Activated CD4-positive, alpha-beta T cell treated with anti-CD3 and anti-CD28 coated beads, Interleukin-2, amount 10 ng/mL, durations not matched to agents 7 days and 5 days (primary cell): ENCODE data around the gene RDH8. TPM values are rescaled to one million over a fixed set of nuclear protein-coding genes. Genes with fewer than 3 reads are reported as not detected.
"Not testable (repeated sequence)": the region's sequence is repeated elsewhere in the genome, so short reads cannot be mapped to it uniquely, and the experiment has no call there.

Experiments used
- CTCF ChIA-PET: fragments of 350-600 bp; sonication (Branson Sonifier 250); formaldehyde crosslinking; loops from one replicate; lab custom pipeline; 2021; ENCODE audit warnings: antibody characterized with exemption; lab: Charles Lee
- POLR2A ChIA-PET: fragments of 350-600 bp; sonication (Branson Sonifier 250); formaldehyde crosslinking; loops from one replicate; lab custom pipeline; 2021; ENCODE audit warnings: antibody characterized with exemption; lab: Charles Lee
- DNase-seq: peaks from one replicate; pipeline ENCODE4 v3.0.0-alpha.2; 2020
- H3K27ac Mint-ChIP-seq: one replicate; pipeline ENCODE4 v1.8.0; 2021; ENCODE audit warnings: mild to moderate bottlenecking, moderate library complexity, mixed read lengths
- H3K27me3 Mint-ChIP-seq: one replicate; pipeline ENCODE4 v1.8.0; 2021; ENCODE audit warnings: mixed read lengths
- H3K36me3 Mint-ChIP-seq: one replicate; pipeline ENCODE4 v1.8.0; 2021; ENCODE audit warnings: low read depth, mixed read lengths
- H3K4me1 Mint-ChIP-seq: one replicate; pipeline ENCODE4 v1.8.0; 2021; ENCODE audit warnings: mixed read lengths
- H3K4me3 Mint-ChIP-seq: one replicate; pipeline ENCODE4 v1.8.0; 2021; ENCODE audit warnings: mild to moderate bottlenecking, moderate library complexity, mixed read lengths
- H3K9me3 Mint-ChIP-seq: one replicate; pipeline ENCODE4 v1.8.0; 2021; ENCODE audit warnings: mixed read lengths
- total RNA-seq, 2 experiments: library from RNA; stranded (reverse); gene quantifications; one replicate each; pipeline ENCODE4 v1.2.3, GENCODE V29; 2021

Gene RDH8
- total RNA-seq, 2 experiments from 2014 or later, result not detected

DNA sequence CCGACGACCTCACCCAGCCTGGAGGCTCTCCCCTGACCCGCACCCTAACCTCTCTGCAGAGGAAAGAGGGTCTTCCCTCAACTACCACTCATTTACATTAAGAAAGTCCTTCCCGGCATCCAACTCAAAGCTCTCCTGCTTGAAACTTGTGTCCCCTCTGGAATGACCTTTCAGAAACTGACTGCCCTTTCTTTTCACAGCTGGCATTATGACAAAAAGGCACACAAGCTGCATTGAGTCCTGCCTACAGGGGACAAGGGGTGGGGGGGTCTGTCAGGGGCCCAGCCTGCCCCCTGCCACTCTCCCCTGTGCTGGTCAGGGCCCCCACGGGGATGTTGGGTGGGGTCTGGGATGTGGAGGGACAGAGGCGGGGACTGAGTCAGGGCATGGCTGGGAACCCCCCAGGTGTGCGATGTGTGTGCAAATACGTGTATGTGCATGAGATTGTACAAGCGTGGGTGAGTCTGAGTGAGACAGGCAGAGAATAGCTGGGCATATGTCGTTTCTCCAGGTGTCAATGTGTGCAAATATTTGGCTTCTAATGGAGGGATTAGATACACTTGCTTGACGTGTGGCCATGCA, 5.0 kb upstream of the RDH8 start:
- DNase-seq, result no peak
- Mint-ChIP-seq H3K36me3 (no peaks in the 10 kb centered on the region), H3K4me3 (no peak overlapping the region), H3K27ac (no peak overlapping the region), H3K27me3 (peaks cover 42% of the 10 kb centered on the region), H3K4me1 (peaks cover 16% of the 10 kb centered on the region), H3K9me3 (no peaks in the 10 kb centered on the region)
- ChIA-PET POLR2A (no interaction called here), CTCF (interaction anchor here (0.6 to 1.0 kb wide), 2 partner anchors 8 to 119 kb away, joined by 3 to 4 read pairs; no protein-coding TSS in a partner anchor)

DNA sequence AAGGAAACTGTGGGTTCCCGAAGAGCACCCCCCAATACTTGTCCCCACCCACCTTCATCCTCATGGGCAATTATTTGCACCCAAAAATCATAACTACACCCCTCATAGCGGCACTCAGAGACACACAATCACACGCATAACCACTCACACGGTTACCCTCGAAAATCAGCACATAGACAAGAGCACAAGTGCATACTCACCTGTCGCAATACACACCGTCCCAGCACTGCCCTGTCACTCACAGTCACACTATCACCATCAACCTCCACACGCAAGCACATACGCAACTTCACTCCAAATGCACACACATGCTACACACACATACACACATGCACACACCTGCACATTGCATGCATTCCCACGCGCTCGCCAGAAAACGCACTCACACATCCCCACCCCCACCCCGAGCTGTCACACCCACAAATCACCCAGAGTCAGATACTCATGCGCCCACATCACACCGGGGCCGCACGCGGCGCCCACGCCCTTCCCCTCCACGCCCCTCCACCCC, 3.5 kb upstream of the RDH8 start:
- POLR2A ChIA-PET, result no interaction called here
- Mint-ChIP-seq H3K4me3 (no peak overlapping the region), H3K36me3 (no peaks in the 10 kb centered on the region), H3K4me1 (peaks cover 10% of the 10 kb centered on the region), H3K27ac (no peak overlapping the region), H3K27me3 (peaks cover 46% of the 10 kb centered on the region), H3K9me3 (no peaks in the 10 kb centered on the region)
- no peak for DNase-seq
- CTCF ChIA-PET, result interaction anchor here (1.0 kb wide), 2 partner anchors 10 to 18 kb away, joined by 3 read pairs; no protein-coding TSS in a partner anchor

DNA sequence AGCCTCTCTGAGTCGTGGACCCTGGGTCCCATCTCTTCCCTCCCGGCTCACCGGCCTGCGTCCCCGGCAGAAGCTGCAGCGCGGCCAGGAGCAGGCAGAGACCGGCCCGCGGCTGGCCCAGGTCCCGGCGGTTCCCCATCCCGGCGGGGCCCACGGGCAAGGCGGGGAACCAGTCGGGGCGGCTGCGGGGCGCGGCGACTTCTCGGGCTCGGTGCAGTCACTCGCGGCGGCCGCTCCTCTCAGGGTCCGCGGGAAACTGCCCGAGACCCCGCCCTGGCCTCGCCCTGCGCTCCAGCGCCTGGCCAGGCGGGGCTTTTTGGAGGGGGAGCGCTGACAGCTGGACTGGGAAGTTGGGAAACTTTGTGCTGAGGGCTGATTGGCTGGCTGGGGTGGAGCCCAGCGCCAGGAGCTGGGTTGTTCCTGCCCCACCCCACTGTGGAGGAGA, 3.0 kb upstream of the RDH8 start, which contains the start of gene COL5A3:
TSS of gene COL5A3 (minus strand) at position 258 of the 445 bp plus-strand sequence. CDS start at position 139, 119 bp downstream.
- peaks cover 46% of the 10 kb centered on the region for H3K27me3 Mint-ChIP-seq
- POLR2A ChIA-PET, result no interaction called here
- H3K4me1 Mint-ChIP-seq, result peaks cover 9% of the 10 kb centered on the region
- no peaks in the 10 kb centered on the region for H3K36me3 Mint-ChIP-seq
- no peak for DNase-seq
- H3K9me3 Mint-ChIP-seq, result no peaks in the 10 kb centered on the region
- H3K4me3 Mint-ChIP-seq, result no peak within 1 kb of the TSS
- CTCF ChIA-PET, result interaction anchor here (1.0 kb wide), 2 partner anchors 10 to 17 kb away, joined by 3 read pairs; no protein-coding TSS in a partner anchor
- no peak within 1 kb of the TSS for H3K27ac Mint-ChIP-seq

DNA sequence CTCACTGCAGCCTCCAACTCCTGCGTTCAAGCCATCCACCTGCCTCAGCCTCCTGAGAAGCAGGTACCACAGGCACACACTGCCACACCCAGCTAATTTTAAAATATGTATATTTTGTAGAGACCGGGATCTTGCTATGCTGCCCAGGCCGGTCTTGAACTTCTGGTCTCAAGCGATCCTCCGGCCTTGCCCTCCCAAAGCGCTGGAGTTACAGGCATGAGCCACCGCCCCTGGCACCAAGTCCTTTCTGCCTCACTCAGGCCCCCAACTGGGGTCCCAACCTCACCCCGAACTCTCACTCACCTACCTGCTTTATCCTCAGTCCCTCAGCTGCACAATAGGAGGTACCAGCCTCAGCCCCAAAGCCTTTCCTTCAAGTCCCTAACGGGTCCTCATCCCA, 2.3 kb upstream of the RDH8 start:
- ChIA-PET CTCF (interaction anchor here (0.6 to 1.0 kb wide), 3 partner anchors 11 to 1062 kb away, joined by 3 read pairs; no protein-coding TSS in a partner anchor), POLR2A (no interaction called here)
- H3K27me3 Mint-ChIP-seq, result peaks cover 46% of the 10 kb centered on the region
- no peak for DNase-seq
- peaks cover 9% of the 10 kb centered on the region for H3K4me1 Mint-ChIP-seq
- H3K27ac Mint-ChIP-seq, result no peak overlapping the region
- no peak overlapping the region for H3K4me3 Mint-ChIP-seq
- H3K9me3 Mint-ChIP-seq, result no peaks in the 10 kb centered on the region
- H3K36me3 Mint-ChIP-seq, result no peaks in the 10 kb centered on the region

DNA sequence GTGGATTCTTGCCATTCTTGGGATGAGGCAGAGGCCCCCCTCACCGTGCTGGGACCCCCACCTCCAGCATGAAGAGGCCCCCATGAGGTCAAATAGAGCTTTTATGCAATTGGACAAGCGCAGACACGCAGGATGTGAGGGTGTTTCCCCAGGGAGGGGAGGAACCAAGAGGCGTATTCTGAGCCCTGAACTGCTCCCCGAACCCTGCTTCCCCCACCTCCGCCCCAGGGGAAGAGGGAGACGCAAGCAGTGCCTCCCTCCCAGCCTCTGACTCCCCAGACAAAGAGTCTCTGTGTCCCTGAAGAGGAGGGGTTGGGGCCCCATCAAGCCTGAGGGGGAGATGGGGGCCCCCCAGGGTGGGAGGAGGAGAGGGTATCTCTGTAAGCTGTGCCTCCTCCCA, 1.3 kb upstream of the RDH8 start:
- CTCF ChIA-PET, result no interaction called here
- H3K27ac Mint-ChIP-seq, result no peak overlapping the region
- no peak for DNase-seq
- no peaks in the 10 kb centered on the region for H3K36me3 Mint-ChIP-seq
- no peak overlapping the region for H3K4me3 Mint-ChIP-seq
- H3K4me1 Mint-ChIP-seq, result peaks cover 6% of the 10 kb centered on the region
- H3K9me3 Mint-ChIP-seq, result no peaks in the 10 kb centered on the region
- POLR2A ChIA-PET, result no interaction called here
- H3K27me3 Mint-ChIP-seq, result peaks cover 45% of the 10 kb centered on the region

DNA sequence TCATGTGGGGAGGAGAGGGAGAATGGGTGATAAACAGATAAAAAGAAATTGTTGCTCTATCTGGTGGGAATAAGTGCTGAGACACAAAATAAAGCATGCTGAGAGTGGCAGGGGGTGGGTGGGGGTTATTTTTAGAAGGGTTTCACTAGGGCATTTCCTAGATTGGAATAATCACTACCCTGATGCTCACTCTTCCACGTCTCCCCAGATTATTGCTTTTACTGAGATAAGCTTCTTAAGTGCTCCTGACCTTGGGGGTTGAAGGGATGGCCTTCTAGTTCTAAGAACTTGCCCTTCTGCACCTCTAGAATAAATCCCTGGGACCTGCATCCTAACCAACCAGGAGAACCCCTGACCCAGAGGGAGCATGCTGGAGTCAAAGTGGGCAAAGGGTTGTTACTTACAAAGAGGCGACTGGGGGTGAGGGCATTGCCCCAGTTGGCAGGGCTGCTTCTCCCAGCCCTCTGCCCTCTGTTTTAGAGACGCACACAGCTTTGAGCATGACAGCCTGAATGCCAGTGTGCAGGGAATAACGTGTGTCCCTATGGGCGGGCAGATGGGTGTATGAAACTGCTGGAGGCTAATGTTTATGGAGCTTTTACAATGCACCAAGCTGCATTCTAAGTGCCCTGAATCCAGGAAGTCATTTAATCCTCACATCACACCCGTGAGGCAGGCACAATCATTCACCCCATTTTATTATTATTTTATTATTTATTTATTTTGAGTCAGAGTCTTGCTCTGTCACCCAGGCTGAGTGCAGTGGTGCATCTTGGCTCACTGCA, 743 bp downstream of the RDH8 start:
- no peak for DNase-seq
- no peaks in the 10 kb centered on the region for H3K9me3 Mint-ChIP-seq
- CTCF ChIA-PET, result interaction anchor here (0.6 kb wide), 1 partner anchor 26 kb away, joined by 4 read pairs; no protein-coding TSS in a partner anchor
- H3K27ac Mint-ChIP-seq, result no peak overlapping the region
- POLR2A ChIA-PET, result no interaction called here
- no peaks in the 10 kb centered on the region for H3K36me3 Mint-ChIP-seq
- no peak overlapping the region for H3K4me3 Mint-ChIP-seq
- peaks cover 28% of the 10 kb centered on the region for H3K27me3 Mint-ChIP-seq
- peaks cover 4% of the 10 kb centered on the region for H3K4me1 Mint-ChIP-seq

DNA sequence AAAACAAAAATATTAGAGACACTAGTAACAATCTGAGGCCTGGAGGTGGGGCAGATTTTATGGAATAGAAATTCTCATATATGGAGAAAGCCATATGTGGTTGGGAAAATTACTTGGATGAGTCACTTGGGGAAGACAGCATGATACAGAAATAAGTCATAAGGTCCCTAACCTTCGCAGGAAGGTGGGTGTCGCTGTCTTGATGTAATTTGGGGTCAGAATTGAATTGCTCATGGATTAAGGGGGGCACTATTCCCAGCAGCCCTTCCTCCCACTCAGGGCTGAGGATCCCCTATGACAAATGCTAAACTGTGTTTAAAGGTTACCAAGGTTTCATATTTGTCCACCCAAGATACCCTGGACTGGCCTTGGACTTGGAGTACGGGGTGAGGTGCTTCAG, 5.0 kb downstream of the RDH8 start:
- CTCF ChIA-PET, result no interaction called here
- Mint-ChIP-seq H3K27me3 (peaks cover 4% of the 10 kb centered on the region), H3K27ac (no peak overlapping the region), H3K4me3 (no peak overlapping the region), H3K9me3 (no peaks in the 10 kb centered on the region), H3K36me3 (no peaks in the 10 kb centered on the region), H3K4me1 (no peaks in the 10 kb centered on the region)
- POLR2A ChIA-PET, result no interaction called here
- DNase-seq, result no peak

DNA sequence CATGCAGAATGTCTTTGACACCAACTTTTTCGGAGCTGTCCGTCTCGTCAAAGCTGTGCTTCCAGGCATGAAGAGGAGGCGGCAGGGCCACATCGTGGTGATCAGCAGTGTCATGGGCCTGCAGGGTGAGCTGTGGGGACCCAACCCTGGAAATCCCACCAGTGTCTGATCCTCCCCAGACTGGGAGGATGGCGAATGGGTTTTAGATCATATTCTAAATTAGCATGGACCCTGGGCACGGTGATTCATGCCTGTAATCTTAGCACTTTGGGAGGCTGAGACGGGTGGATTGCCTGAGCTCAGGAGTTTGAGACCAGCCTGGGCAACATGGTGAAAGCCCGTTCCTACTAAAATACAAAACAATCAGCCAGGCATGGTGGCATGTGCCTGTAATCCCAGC, 5.5 kb downstream of the RDH8 start:
- no peaks in the 10 kb centered on the region for H3K4me1 Mint-ChIP-seq
- no peak overlapping the region for H3K4me3 Mint-ChIP-seq
- no peak for DNase-seq
- no peaks in the 10 kb centered on the region for H3K9me3 Mint-ChIP-seq
- no peak overlapping the region for H3K27ac Mint-ChIP-seq
- peaks cover under 1% of the 10 kb centered on the region for H3K27me3 Mint-ChIP-seq
- CTCF ChIA-PET, result no interaction called here
- no peaks in the 10 kb centered on the region for H3K36me3 Mint-ChIP-seq
- POLR2A ChIA-PET, result no interaction called here

DNA sequence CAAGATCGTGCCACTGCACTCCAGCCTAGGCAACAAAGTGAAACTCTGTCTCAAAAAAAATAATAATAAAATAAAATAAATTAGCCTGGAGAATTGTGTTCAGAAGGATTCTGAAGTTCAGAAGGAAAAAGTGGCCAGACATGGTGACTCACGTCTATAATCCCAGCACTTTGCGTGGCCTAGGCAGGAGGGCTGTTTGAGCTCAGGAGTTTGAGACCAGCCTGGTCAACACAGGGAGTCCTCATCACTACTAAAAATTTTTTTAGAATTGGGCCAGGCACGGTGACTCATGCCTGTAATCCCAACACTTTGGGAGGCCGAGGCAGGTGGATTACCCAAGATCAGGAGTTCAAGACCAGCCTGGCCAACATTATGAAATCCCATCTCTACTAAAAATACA, 6.0 kb downstream of the RDH8 start:
- Mint-ChIP-seq H3K27me3 (peaks cover under 1% of the 10 kb centered on the region), H3K27ac (no peak overlapping the region), H3K4me3 (no peak overlapping the region), H3K36me3 (no peaks in the 10 kb centered on the region), H3K4me1 (no peaks in the 10 kb centered on the region), H3K9me3 (no peaks in the 10 kb centered on the region)
- DNase-seq, result no peak
- CTCF ChIA-PET, result no interaction called here
- POLR2A ChIA-PET, result no interaction called here

DNA sequence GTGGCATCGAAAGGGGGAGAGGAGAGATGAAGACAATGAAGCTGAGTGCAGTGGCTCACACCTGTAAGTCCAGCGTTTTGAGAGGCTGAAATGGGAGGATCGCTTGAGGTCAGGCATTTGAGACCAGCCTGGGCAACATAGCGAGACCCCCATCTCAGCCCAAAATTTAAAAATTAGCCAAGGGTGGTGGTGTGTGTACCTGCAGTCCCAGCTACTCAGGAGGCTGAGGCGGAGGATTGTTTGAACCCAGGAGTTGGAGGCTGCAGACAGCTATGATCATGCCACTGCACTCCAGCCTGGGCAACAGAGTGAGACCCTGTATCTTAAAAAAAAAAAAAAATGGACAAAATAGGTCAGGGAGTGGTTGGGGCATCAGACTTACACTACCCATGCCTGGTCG, 7.6 kb downstream of the RDH8 start:
- DNase-seq, result no peak
- no peaks in the 10 kb centered on the region for H3K4me1 Mint-ChIP-seq
- CTCF ChIA-PET, result interaction anchor here (0.7 kb wide), 1 partner anchor 27 kb away, joined by 3 read pairs; no protein-coding TSS in a partner anchor
- H3K9me3 Mint-ChIP-seq, result no peaks in the 10 kb centered on the region
- no peak overlapping the region for H3K4me3 Mint-ChIP-seq
- no peak overlapping the region for H3K27ac Mint-ChIP-seq
- no peaks in the 10 kb centered on the region for H3K36me3 Mint-ChIP-seq
- POLR2A ChIA-PET, result no interaction called here
- peaks cover 3% of the 10 kb centered on the region for H3K27me3 Mint-ChIP-seq

DNA sequence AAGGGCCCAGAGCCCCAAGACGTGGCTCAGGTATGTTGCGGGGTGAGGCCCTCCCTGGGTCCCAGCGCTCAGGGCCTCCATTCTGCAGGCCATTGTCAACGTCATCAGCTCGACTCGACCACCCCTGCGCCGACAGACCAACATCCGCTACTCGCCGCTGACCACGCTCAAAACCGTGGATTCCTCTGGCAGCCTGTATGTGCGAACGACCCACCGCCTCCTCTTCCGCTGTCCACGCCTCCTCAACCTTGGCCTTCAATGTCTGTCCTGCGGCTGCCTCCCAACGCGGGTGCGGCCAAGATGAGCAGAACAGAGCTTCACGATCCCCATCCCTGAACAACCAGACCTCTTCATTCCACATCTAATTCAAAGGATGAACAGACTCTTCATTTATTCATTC, 8.2 kb downstream of the RDH8 start:
- H3K9me3 Mint-ChIP-seq, result no peaks in the 10 kb centered on the region
- H3K4me1 Mint-ChIP-seq, result no peaks in the 10 kb centered on the region
- H3K36me3 Mint-ChIP-seq, result no peaks in the 10 kb centered on the region
- H3K4me3 Mint-ChIP-seq, result no peak overlapping the region
- H3K27me3 Mint-ChIP-seq, result peaks cover 3% of the 10 kb centered on the region
- ChIA-PET CTCF (no interaction called here), POLR2A (no interaction called here)
- H3K27ac Mint-ChIP-seq, result no peak overlapping the region
- no peak for DNase-seq

DNA sequence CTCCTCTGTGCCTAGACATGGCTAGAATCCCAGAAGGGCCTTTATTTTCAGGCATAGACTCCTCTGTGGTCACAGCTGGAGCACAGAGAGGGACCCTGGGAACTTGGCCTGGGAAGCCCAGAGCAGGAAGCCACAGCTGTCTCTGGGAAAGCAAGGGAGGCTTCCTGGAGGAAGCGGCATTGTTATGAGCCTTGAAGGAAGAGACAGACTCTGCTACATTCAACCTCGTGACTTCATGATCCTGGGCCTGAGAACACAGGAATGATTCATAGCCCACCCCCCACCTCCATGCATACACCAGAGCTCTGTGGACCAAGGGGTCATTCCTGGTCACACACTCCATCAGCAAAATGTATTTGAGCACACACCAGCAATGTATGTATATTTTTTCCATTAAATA, 8.6 kb downstream of the RDH8 start:
- DNase-seq, result no peak
- ChIA-PET CTCF (no interaction called here), POLR2A (no interaction called here)
- Mint-ChIP-seq H3K27me3 (peaks cover 7% of the 10 kb centered on the region), H3K4me3 (no peak overlapping the region), H3K4me1 (no peaks in the 10 kb centered on the region), H3K27ac (no peak overlapping the region), H3K36me3 (no peaks in the 10 kb centered on the region), H3K9me3 (no peaks in the 10 kb centered on the region)

DNA sequence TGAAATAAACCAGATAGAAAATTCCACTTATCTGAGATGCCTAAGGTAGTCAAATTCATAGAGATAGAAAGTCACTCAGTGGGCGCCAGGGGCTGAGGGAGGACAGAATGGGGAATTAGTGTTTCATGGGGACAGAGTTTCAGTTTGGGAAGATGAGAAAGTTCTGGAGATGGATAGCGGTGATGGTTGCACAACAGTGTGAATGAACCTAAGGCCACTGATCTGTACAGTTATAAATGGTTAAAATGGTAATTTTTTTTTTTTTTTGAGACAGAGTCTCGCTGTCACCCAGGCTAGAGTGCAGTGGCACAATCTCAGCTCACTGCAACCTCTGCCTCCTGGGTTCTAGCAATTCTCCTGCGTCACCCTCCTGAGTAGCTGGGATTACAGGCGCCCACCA, 9.8 kb downstream of the RDH8 start:
- H3K9me3 Mint-ChIP-seq, POLR2A ChIA-PET, H3K4me3 Mint-ChIP-seq, H3K27ac Mint-ChIP-seq, DNase-seq, CTCF ChIA-PET, H3K36me3 Mint-ChIP-seq, H3K4me1 Mint-ChIP-seq: not testable (repeated sequence)
- peaks cover 11% of the 10 kb centered on the region for H3K27me3 Mint-ChIP-seq
